Smooth muscle cell (in vitro differentiated cells): ENCODE data around the gene BCAS3. TPM values are rescaled to one million over a fixed set of nuclear protein-coding genes. Genes with fewer than 3 reads are reported as not detected.

ENCODE experiments used
- DNase-seq: peaks from one replicate; lab custom pipeline; 2025; ENCODE audit not compliant: unreplicated experiment; lab: John Stamatoyannopoulos, UW
- H2AFZ ChIP-seq: fragments of 200-600 bp; sonication (generic); 2 replicates; pipeline ENCODE4 v1.6.0; 2016; ENCODE audit warnings: antibody characterized with exemption, low read depth, mild to moderate bottlenecking
- H3F3A ChIP-seq: fragments of 200-600 bp; sonication (generic); 2 replicates; pipeline ENCODE4 v1.6.0; 2017; ENCODE audit warnings: antibody characterized with exemption, low read depth
- H3K27ac ChIP-seq: fragments of 200-600 bp; sonication (generic); 2 replicates; pipeline ENCODE4 v1.5.1; 2016; ENCODE audit warnings: low read depth, mild to moderate bottlenecking
- H3K27me3 ChIP-seq: fragments of 200-600 bp; sonication (generic); 2 replicates; pipeline ENCODE4 v1.6.1; 2016; ENCODE audit warnings: low read depth, mild to moderate bottlenecking
- H3K36me3 ChIP-seq: fragments of 200-600 bp; sonication (generic); 2 replicates; pipeline ENCODE4 v1.5.1; 2016; ENCODE audit warnings: low read depth
- H3K4me1 ChIP-seq: fragments of 200-600 bp; sonication (generic); 2 replicates; pipeline ENCODE4 v1.5.1; 2016; ENCODE audit warnings: low read depth
- H3K4me2 ChIP-seq: fragments of 200-600 bp; sonication (generic); 2 replicates; pipeline ENCODE4 v1.6.0; 2016; ENCODE audit warnings: mild to moderate bottlenecking
- H3K4me3 ChIP-seq: fragments of 200-600 bp; sonication (generic); 2 replicates; pipeline ENCODE4 v1.5.1; 2016; ENCODE audit warnings: mild to moderate bottlenecking
- H3K79me2 ChIP-seq: fragments of 200-600 bp; sonication (generic); 2 replicates; pipeline ENCODE4 v1.6.0; 2016; ENCODE audit warnings: low read depth, mild to moderate bottlenecking
- H3K9ac ChIP-seq: fragments of 200-600 bp; sonication (generic); 2 replicates; pipeline ENCODE4 v1.6.0; 2016; ENCODE audit warnings: low read depth
- H3K9me3 ChIP-seq: fragments of 200-600 bp; sonication (generic); replicated peaks from 2 replicates; pipeline ENCODE4 v1.5.1; 2016; ENCODE audit warnings: low read depth
- H4K20me1 ChIP-seq: fragments of 200-600 bp; sonication (generic); 2 replicates; pipeline ENCODE4 v1.6.0; 2016; ENCODE audit warnings: low read depth
- CTCF ChIP-seq: fragments of 200-600 bp; sonication (generic); IDR thresholded peaks from 2 replicates; pipeline ENCODE4 v1.5.1; 2017; ENCODE audit warnings: borderline replicate concordance, mild to moderate bottlenecking, antibody characterized with exemption; ENCODE audit not compliant: insufficient read depth, poor library complexity, severe bottlenecking
- WGBS: methylation state at CpG from one replicate; pipeline ENCODE4 v1.1.7; 2016; ENCODE audit warnings: low lambda C conversion rate; 5-methylcytosine and 5-hydroxymethylcytosine counted together
- polyA plus RNA-seq: library from polyadenylated mRNA; unstranded; fragments of >200 nt; fragmentation: Nextera tagmentation; extraction: Ambion mirVana; gene quantifications from 2 replicates; pipeline ENCODE4 v1.2.1, GENCODE V29; 2016
- total RNA-seq: library from RNA; depleted of rRNA; stranded (reverse); fragments of >200 nt; gene quantifications from 2 replicates; pipeline ENCODE4 v1.2.3, GENCODE V29; 2014

BCAS3 gene
- total and polyA plus RNA-seq, 2 experiments from 2014 or later = 17.2 to 54.5 TPM

GRCh38 chr17:61149862-61150362 is 472.3 kb downstream of the BCAS3 start:
- H3K9me3 ChIP-seq = no peaks in the 10 kb centered on the region
- H3K4me1 ChIP-seq = peaks cover 15% of the 10 kb centered on the region
- H3K4me3 ChIP-seq = no peak overlapping the region
- H3K4me2 ChIP-seq = no peak overlapping the region
- peaks cover 11% of the 10 kb centered on the region for H3F3A ChIP-seq
- no peak overlapping the region for H3K9ac ChIP-seq
- no peak overlapping the region for H2AFZ ChIP-seq
- no peak overlapping the region for H3K27ac ChIP-seq
- no peaks in the 10 kb centered on the region for H3K27me3 ChIP-seq
- DNase-seq = no peak
- WGBS = 72% methylated on average over 2 of the region's 2 CpGs
- no peaks in the 10 kb centered on the region for H4K20me1 ChIP-seq
- TF ChIP-seq CTCF = no peak
- no peaks in the 10 kb centered on the region for H3K79me2 ChIP-seq
- no peaks in the 10 kb centered on the region for H3K36me3 ChIP-seq

GRCh38 chr17:61150686-61151299 is 473.1 kb downstream of the BCAS3 start:
- H3K9ac ChIP-seq = no peak overlapping the region
- no peak for DNase-seq
- no peak for TF ChIP-seq CTCF
- no peaks in the 10 kb centered on the region for H3K9me3 ChIP-seq
- no peaks in the 10 kb centered on the region for H3K27me3 ChIP-seq
- no peaks in the 10 kb centered on the region for H4K20me1 ChIP-seq
- no peaks in the 10 kb centered on the region for H3K36me3 ChIP-seq
- no peak overlapping the region for H3K4me2 ChIP-seq
- peaks cover 8% of the 10 kb centered on the region for H3F3A ChIP-seq
- no peak overlapping the region for H3K4me3 ChIP-seq
- WGBS = 62% methylated on average over 3 of the region's 3 CpGs
- no peak overlapping the region for H3K27ac ChIP-seq
- H3K4me1 ChIP-seq = peaks cover 12% of the 10 kb centered on the region
- no peaks in the 10 kb centered on the region for H3K79me2 ChIP-seq
- no peak overlapping the region for H2AFZ ChIP-seq

- Histone ChIP-seq H3K4me2 (no peak overlapping the region), H3K9me3 (no peaks in the 10 kb centered on the region), H3K9ac (no peak overlapping the region), H3K4me3 (no peak overlapping the region), H3K79me2 (no peaks in the 10 kb centered on the region), H3K27me3 (no peaks in the 10 kb centered on the region), H3K36me3 (no peaks in the 10 kb centered on the region), H3K4me1 (peaks cover 29% of the 10 kb centered on the region), H3K27ac (no peak overlapping the region), H3F3A (no peaks in the 10 kb centered on the region), H2AFZ (no peak overlapping the region), H4K20me1 (no peaks in the 10 kb centered on the region)
- no peak for TF ChIP-seq CTCF
- DNase-seq = no peak
- WGBS = 84% methylated on average over 1 of the region's 1 CpG
Measured at GRCh38 chr17:61152898-61153297, 475.2 kb downstream of the BCAS3 start.
